H9 (cell line): ENCODE results near the gene MEIS2. TPM values are rescaled to one million over a fixed set of nuclear protein-coding genes. Genes with fewer than 3 reads are reported as not detected.
"Not testable (repeated sequence)": the region's sequence is repeated elsewhere in the genome, so short reads cannot be mapped to it uniquely, and the experiment has no call there.

ENCODE experiments used
- DNase-seq: peaks from one replicate; pipeline ENCODE4 v3.0.0-alpha.2; 2017
- H2AFZ ChIP-seq: one replicate; pipeline ENCODE4 v1.6.1; 2013; ENCODE audit warnings: mild to moderate bottlenecking, low read length, control low read depth, moderate library complexity
- H2AK5ac ChIP-seq: 2 replicates; pipeline ENCODE4 v1.6.1; 2013; ENCODE audit warnings: low read length, control low read depth, mixed read lengths; ENCODE audit not compliant: insufficient read length
- H2BK120ac ChIP-seq: one replicate; pipeline ENCODE4 v1.6.1; 2013; ENCODE audit warnings: low read depth, mild to moderate bottlenecking, low read length, control low read depth, inconsistent platforms; ENCODE audit not compliant: poor library complexity, severe bottlenecking
- H2BK12ac ChIP-seq: 2 replicates; pipeline ENCODE4 v1.6.1; 2013; ENCODE audit warnings: low read length, control low read depth, mixed read lengths, low read depth; ENCODE audit not compliant: insufficient read length
- H2BK15ac ChIP-seq: 2 replicates; pipeline ENCODE4 v1.6.1; 2013; ENCODE audit warnings: low read depth, low read length, control low read depth
- H2BK20ac ChIP-seq: one replicate; pipeline ENCODE4 v1.6.1; 2013; ENCODE audit warnings: low read depth, mild to moderate bottlenecking, low read length, control low read depth, inconsistent platforms; ENCODE audit not compliant: poor library complexity, severe bottlenecking
- H2BK5ac ChIP-seq: 2 replicates; pipeline ENCODE4 v1.6.1; 2013; ENCODE audit warnings: low read length, control low read depth, mixed read lengths; ENCODE audit not compliant: insufficient read length
- H3K14ac ChIP-seq: 2 replicates; pipeline ENCODE4 v1.6.1; 2013; ENCODE audit warnings: low read length, control low read depth; ENCODE audit not compliant: insufficient read depth
- H3K18ac ChIP-seq: 2 replicates; pipeline ENCODE4 v1.6.1; 2013; ENCODE audit warnings: low read depth, mild to moderate bottlenecking, mixed read lengths, low read length, control low read depth; ENCODE audit not compliant: insufficient read length
- H3K23ac ChIP-seq: 2 replicates; pipeline ENCODE4 v1.6.1; 2013; ENCODE audit warnings: low read length, control low read depth, mixed read lengths, low read depth; ENCODE audit not compliant: insufficient read length
- H3K23me2 ChIP-seq: 2 replicates; pipeline ENCODE4 v1.6.1; 2013; ENCODE audit warnings: low read depth, mild to moderate bottlenecking, mixed read lengths, low read length, control low read depth; ENCODE audit not compliant: insufficient read length, poor library complexity, severe bottlenecking
- H3K27ac ChIP-seq: 2 replicates; pipeline ENCODE4 v1.5.1; 2013; ENCODE audit warnings: low read length, control low read depth, mixed read lengths, low read depth; ENCODE audit not compliant: insufficient read length
- H3K27me3 ChIP-seq: 2 replicates; pipeline ENCODE4 v1.6.1; 2013; ENCODE audit warnings: low read length, control low read depth, inconsistent platforms; ENCODE audit not compliant: insufficient read depth
- H3K4ac ChIP-seq: 2 replicates; pipeline ENCODE4 v1.6.1; 2013; ENCODE audit warnings: low read depth, mild to moderate bottlenecking, control low read depth, inconsistent platforms, low read length, moderate library complexity
- H3K4me1 ChIP-seq: 2 replicates; pipeline ENCODE4 v1.6.1; 2013; ENCODE audit warnings: low read length, control low read depth, inconsistent platforms; ENCODE audit not compliant: insufficient read depth
- H3K4me2 ChIP-seq: 2 replicates; pipeline ENCODE4 v1.6.1; 2013; ENCODE audit warnings: low read length, control low read depth, mixed read lengths; ENCODE audit not compliant: insufficient read length, insufficient read depth
- H3K56ac ChIP-seq: 2 replicates; pipeline ENCODE4 v1.6.1; 2013; ENCODE audit warnings: low read depth, mild to moderate bottlenecking, mixed read lengths, low read length, control low read depth; ENCODE audit not compliant: insufficient read length
- H3K79me1 ChIP-seq: 2 replicates; pipeline ENCODE4 v1.6.1; 2013; ENCODE audit warnings: low read depth, mild to moderate bottlenecking, moderate library complexity, low read length, control low read depth, inconsistent platforms; ENCODE audit not compliant: insufficient read depth, poor library complexity, severe bottlenecking
- H3K79me2 ChIP-seq: 2 replicates; pipeline ENCODE4 v1.6.1; 2013; ENCODE audit warnings: low read length, control low read depth, inconsistent platforms; ENCODE audit not compliant: insufficient read depth
- H3K9ac ChIP-seq: 2 replicates; pipeline ENCODE4 v1.6.1; 2013; ENCODE audit warnings: low read length, control low read depth, mixed read lengths; ENCODE audit not compliant: insufficient read length; ENCODE audit errors: extremely low read depth
- H3K9me3 ChIP-seq: one replicate; pipeline ENCODE4 v1.6.1; 2013; ENCODE audit warnings: low read depth, low read length, inconsistent platforms; ENCODE audit not compliant: control insufficient read depth
- H3T11ph ChIP-seq: one replicate; pipeline ENCODE4 v1.6.1; 2013; ENCODE audit warnings: mild to moderate bottlenecking, low read length, control low read depth, inconsistent platforms
- H4K20me1 ChIP-seq: one replicate; pipeline ENCODE4 v1.6.1; 2013; ENCODE audit not compliant: control insufficient read depth, insufficient read length, insufficient read depth
- H4K5ac ChIP-seq: 2 replicates; pipeline ENCODE4 v1.6.1; 2013; ENCODE audit warnings: low read depth, mild to moderate bottlenecking, mixed read lengths, low read length, control low read depth; ENCODE audit not compliant: insufficient read length
- H4K8ac ChIP-seq: replicated peaks from 2 replicates; pipeline ENCODE4 v1.6.1; 2013; ENCODE audit warnings: low read length, control low read depth, mixed read lengths, low read depth; ENCODE audit not compliant: insufficient read length
- H4K91ac ChIP-seq: 2 replicates; pipeline ENCODE4 v1.6.1; 2013; ENCODE audit warnings: low read depth, mild to moderate bottlenecking, moderate library complexity, mixed read lengths, low read length, control low read depth; ENCODE audit not compliant: insufficient read length
- H3K27ac Mint-ChIP-seq, 3 experiments: 2 replicates in 2 of 3; 3 replicates in 1 of 3; pipeline ENCODE4 v1.8.0; 2020 to 2021; ENCODE audit warnings: mixed read lengths in 3 of 3, mild to moderate bottlenecking in 1 of 3, moderate library complexity in 1 of 3
- H3K27me3 Mint-ChIP-seq: 2 replicates; pipeline ENCODE4 v1.8.0; 2021; ENCODE audit warnings: low read depth, mild to moderate bottlenecking, moderate library complexity, mixed read lengths
- H3K36me3 Mint-ChIP-seq, 3 experiments: 2 replicates in 2 of 3; 3 replicates in 1 of 3; pipeline ENCODE4 v1.8.0; 2020 to 2021; ENCODE audit warnings: low read depth in 3 of 3, mixed read lengths in 3 of 3; ENCODE audit not compliant: insufficient read depth in 1 of 3
- H3K4me1 Mint-ChIP-seq, 2 experiments: 2 replicates each; pipeline ENCODE4 v1.8.0; 2020; ENCODE audit warnings: mixed read lengths in 2 of 2
- H3K4me3 Mint-ChIP-seq, 2 experiments: 2 replicates in 1 of 2; 3 replicates in 1 of 2; pipeline ENCODE4 v1.8.0; 2020 to 2021; ENCODE audit warnings: mild to moderate bottlenecking in 2 of 2, mixed read lengths in 2 of 2, moderate library complexity in 1 of 2
- H3K9me3 Mint-ChIP-seq, 2 experiments: 2 replicates in 1 of 2; 3 replicates in 1 of 2; pipeline ENCODE4 v1.8.0; 2020; ENCODE audit warnings: mild to moderate bottlenecking in 2 of 2, mixed read lengths in 2 of 2, moderate library complexity in 1 of 2
- CTCF ChIP-seq: fragments of 200-600 bp; sonication (generic); conservative IDR thresholded peaks from 3 replicates; pipeline ENCODE4 v1.8.0; 2021; ENCODE audit warnings: antibody characterized with exemption, mild to moderate bottlenecking
- WGBS: extraction: QIAGEN DNeasy Blood & Tissue Kit; methylation state at CpG from one replicate; pipeline ENCODE4 v1.1.7; 2013; ENCODE audit warnings: missing lambda C conversion rate, low lambda C conversion rate, mixed read lengths; ENCODE audit not compliant: insufficient read length; ENCODE audit errors: extremely low coverage; 5-methylcytosine and 5-hydroxymethylcytosine counted together
- total RNA-seq: library from RNA; stranded (reverse); gene quantifications from 2 replicates; pipeline ENCODE4 v1.2.1, GENCODE V29; 2021

Gene MEIS2
- total RNA-seq, 1 experiment from 2014 or later: 0.35 TPM

GRCh38 chr15:36982430-36982829 lies 117.9 kb downstream of the MEIS2 start:
- Histone ChIP-seq H3K9me3 (no peaks in the 10 kb centered on the region), H3K23me2 (no peaks in the 10 kb centered on the region), H3K79me1 (no peaks in the 10 kb centered on the region), H2BK5ac (no peak overlapping the region), H4K5ac (no peak overlapping the region), H3T11ph (no peak overlapping the region), H2BK12ac (no peak overlapping the region), H4K8ac (no peak overlapping the region), H2BK120ac (no peak overlapping the region), H3K14ac (no peak overlapping the region), H3K4ac (no peak overlapping the region), H3K4me1 (no peaks in the 10 kb centered on the region), H2AFZ (no peak overlapping the region), H3K4me2 (no peak overlapping the region), H3K18ac (no peak overlapping the region), H4K91ac (no peak overlapping the region), H2AK5ac (no peak overlapping the region), H4K20me1 (no peaks in the 10 kb centered on the region), H3K27me3 (no peaks in the 10 kb centered on the region), H2BK20ac (no peak overlapping the region), H3K23ac (no peak overlapping the region), H2BK15ac (no peak overlapping the region), H3K27ac (no peak overlapping the region), H3K9ac (no peak overlapping the region), H3K79me2 (no peaks in the 10 kb centered on the region), H3K56ac (no peak overlapping the region)
- Mint-ChIP-seq H3K9me3 (peaks cover 23 to 32% of the 10 kb centered on the region in 2 experiments), H3K36me3 (peaks cover 3 to 43% (median 6%) of the 10 kb centered on the region in 3 experiments; a peak in 5 of 7 replicates), H3K27me3 (no peaks in the 10 kb centered on the region), H3K4me1 (peaks cover 17 to 20% of the 10 kb centered on the region in 2 experiments), H3K27ac (no peak overlapping the region), H3K4me3 (no peak overlapping the region)
- TF ChIP-seq CTCF: no peak
- no peak for DNase-seq

GRCh38 chr15:36980281-36980680 lies 120.1 kb downstream of the MEIS2 start:
- not testable (repeated sequence) for H3K9me3 ChIP-seq, H3K23ac ChIP-seq, H3K23me2 ChIP-seq, H3K79me1 ChIP-seq, H4K5ac ChIP-seq, H3K14ac ChIP-seq, H3K18ac ChIP-seq, H3K4me2 ChIP-seq, H4K20me1 ChIP-seq, H2AFZ ChIP-seq, H3K4ac ChIP-seq, H2BK20ac ChIP-seq, H3T11ph ChIP-seq, H3K56ac ChIP-seq, H4K91ac ChIP-seq, H3K4me1 ChIP-seq, H3K27ac ChIP-seq, H3K79me2 ChIP-seq, H3K27me3 ChIP-seq, H3K27ac Mint-ChIP-seq, DNase-seq, H2BK5ac ChIP-seq, H2BK12ac ChIP-seq, H3K9ac ChIP-seq, H2AK5ac ChIP-seq, H3K4me3 Mint-ChIP-seq, H2BK120ac ChIP-seq, H3K27me3 Mint-ChIP-seq, H2BK15ac ChIP-seq, H4K8ac ChIP-seq
- peaks cover 23 to 32% of the 10 kb centered on the region in 2 experiments for H3K9me3 Mint-ChIP-seq
- no CpG with 5 or more reads among the region's 2 CpGs for WGBS
- peaks cover 16 to 19% of the 10 kb centered on the region in 2 experiments for H3K4me1 Mint-ChIP-seq
- peaks cover 3 to 42% (median 6%) of the 10 kb centered on the region in 3 experiments; a peak in 5 of 7 replicates for H3K36me3 Mint-ChIP-seq
